ENCODE data around the gene KCNAB1. TPM values are rescaled to one million over a fixed set of nuclear protein-coding genes. Genes with fewer than 3 reads are reported as not detected.

KCNAB1 gene
- total RNA-seq, 1 experiment from 2014 or later = not detected

DNA sequence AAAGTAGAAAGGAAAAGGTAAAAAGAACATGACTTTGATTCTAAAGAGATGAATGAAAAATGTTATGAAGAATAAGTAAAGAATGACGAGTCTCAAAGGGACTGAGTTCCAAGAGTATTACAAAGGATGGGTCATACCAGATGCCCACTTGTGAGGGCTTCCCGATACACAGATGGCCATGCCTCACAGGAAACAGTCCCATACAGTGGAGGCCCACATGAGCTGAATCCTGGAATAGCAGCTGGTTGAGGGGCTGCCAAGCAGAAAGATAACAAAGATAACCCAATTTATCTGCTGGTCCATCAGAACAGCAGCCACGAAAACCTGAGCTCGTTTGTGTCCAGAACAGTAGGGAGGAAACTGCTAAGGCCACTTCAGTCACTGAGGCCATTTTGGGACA lies 430.9 kb downstream of the KCNAB1 start (continued):
- TF ChIP-seq, protein P1, sequence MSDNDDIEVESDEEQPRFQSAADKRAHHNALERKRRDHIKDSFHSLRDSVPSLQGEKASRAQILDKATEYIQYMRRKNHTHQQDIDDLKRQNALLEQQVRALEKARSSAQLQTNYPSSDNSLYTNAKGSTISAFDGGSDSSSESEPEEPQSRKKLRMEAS (IDR thresholded peaks at IDR 0.05) = no peak
- TF ChIP-seq ELF1 (IDR thresholded peaks at IDR 0.05; ENCODE audit: borderline replicate concordance, low read depth) = no peak
- no peak for TF ChIP-seq SRF (IDR thresholded peaks at IDR 0.05; ENCODE audit: low read depth)

DNA sequence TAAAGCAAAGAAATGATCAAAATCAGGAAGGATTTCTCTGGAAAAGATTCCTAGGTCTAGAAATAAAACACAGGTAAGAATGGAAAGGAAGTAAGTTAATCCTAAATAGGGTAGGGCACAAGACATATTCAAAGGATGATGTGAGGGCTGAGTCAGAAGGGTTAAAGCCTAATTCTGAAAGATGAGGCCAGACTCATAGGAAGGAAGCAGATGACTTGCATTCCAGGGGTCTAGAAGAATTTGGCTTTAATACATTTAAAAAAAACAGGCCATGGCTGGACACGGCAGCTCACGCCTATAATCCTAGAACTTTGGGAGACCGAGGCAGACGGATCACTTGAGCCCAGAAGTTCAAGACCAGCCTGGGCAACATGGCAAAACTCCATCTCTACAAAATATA lies 431.4 kb downstream of the KCNAB1 start:
- no peak for ATAC-seq
- no TSS peak for BruUV-seq (replicated peaks)
- no peak overlapping the region for H3K27ac ChIP-seq (ENCODE audit: low read depth, low read length)
- CTCF ChIA-PET = no interaction called here
- TF ChIP-seq ZFX (IDR thresholded peaks at IDR 0.05) = no peak
- no peak for TF ChIP-seq ZNF274 (IDR thresholded peaks at IDR 0.05; ENCODE audit: low read depth, low read length)
- no peak for TF ChIP-seq EGR1 (IDR thresholded peaks at IDR 0.05; ENCODE audit: low read depth)
- no peak for TF ChIP-seq POLR2AphosphoS5 (IDR thresholded peaks at IDR 0.05; ENCODE audit: low read depth, low read length)
- TF ChIP-seq CBX3 (IDR thresholded peaks at IDR 0.05; ENCODE audit: low read depth) = no peak
- TF ChIP-seq, protein P2, sequence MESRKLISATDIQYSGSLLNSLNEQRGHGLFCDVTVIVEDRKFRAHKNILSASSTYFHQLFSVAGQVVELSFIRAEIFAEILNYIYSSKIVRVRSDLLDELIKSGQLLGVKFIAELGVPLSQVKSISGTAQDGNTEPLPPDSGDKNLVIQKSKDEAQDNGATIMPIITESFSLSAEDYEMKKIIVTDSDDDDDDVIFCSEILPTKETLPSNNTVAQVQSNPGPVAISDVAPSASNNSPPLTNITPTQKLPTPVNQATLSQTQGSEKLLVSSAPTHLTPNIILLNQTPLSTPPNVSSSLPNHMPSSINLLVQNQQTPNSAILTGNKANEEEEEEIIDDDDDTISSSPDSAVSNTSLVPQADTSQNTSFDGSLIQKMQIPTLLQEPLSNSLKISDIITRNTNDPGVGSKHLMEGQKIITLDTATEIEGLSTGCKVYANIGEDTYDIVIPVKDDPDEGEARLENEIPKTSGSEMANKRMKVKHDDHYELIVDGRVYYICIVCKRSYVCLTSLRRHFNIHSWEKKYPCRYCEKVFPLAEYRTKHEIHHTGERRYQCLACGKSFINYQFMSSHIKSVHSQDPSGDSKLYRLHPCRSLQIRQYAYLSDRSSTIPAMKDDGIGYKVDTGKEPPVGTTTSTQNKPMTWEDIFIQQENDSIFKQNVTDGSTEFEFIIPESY (IDR thresholded peaks at IDR 0.05; ENCODE audit: extremely low read depth, insufficient replicate concordance, low read length) = no peak
- no peaks in the 10 kb centered on the region for H3K9me2 ChIP-seq (ENCODE audit: insufficient read depth)
- intact Hi-C loops (cut with micrococcal nuclease) = no loop called here
- RAD21 ChIA-PET (ENCODE audit: low non-redundant PET in 1 of 2, low total read pairs in 2 of 2, uncharacterized antibody in 2 of 2, unreplicated experiment in 2 of 2) = no interaction called here
- H3K9ac ChIP-seq (ENCODE audit: low read length) = no peak overlapping the region
- no peak for DNase-seq (ENCODE audit: low read depth, low spot score)
- peaks cover 24 to 57% of the 10 kb centered on the region in 2 experiments for H3K36me3 ChIP-seq (ENCODE audit: control insufficient read depth in 1 of 2, insufficient read depth in 2 of 2, low read length in 2 of 2)
- no peak overlapping the region for H3K4me3 ChIP-seq (replicated peaks in 1 of 2; ENCODE audit: low read depth in 1 of 2, low read length in 2 of 2)
- no peak overlapping the region for H2AFZ ChIP-seq (ENCODE audit: low read depth, low read length, poor library complexity, severe bottlenecking)
- no peak overlapping the region for H3K4me2 ChIP-seq (ENCODE audit: low read length)
- no peaks in the 10 kb centered on the region for H4K20me1 ChIP-seq (ENCODE audit: insufficient read depth)
- no peaks in the 10 kb centered on the region for H3K9me3 ChIP-seq (ENCODE audit: control insufficient read depth in 1 of 2, insufficient read depth in 1 of 2, low read depth in 1 of 2, low read length in 2 of 2)
- no peaks in the 10 kb centered on the region for H3K27me3 ChIP-seq (ENCODE audit: insufficient read depth, low read length)
- POLR2A ChIA-PET = no interaction called here
- H3K4me1 ChIP-seq (ENCODE audit: control insufficient read depth in 1 of 2, insufficient read depth in 2 of 2, low read length in 2 of 2) = peaks cover 3 to 22% of the 10 kb centered on the region in 2 experiments; a peak in 2 of 4 replicates
- peaks cover 82% of the 10 kb centered on the region for H3K79me2 ChIP-seq (ENCODE audit: insufficient read depth, low read length)

Data from HCT116 (cell line).